AG09319 (cell line): Measurements from ENCODE around the gene DMP1.

Experiments used
- DNase-seq: peaks from one replicate; pipeline ENCODE4 v3.0.0-alpha.2; 2010; ENCODE audit warnings: low read depth; ENCODE audit errors: extremely low read depth
- CTCF ChIP-seq: IDR thresholded peaks from 2 replicates; pipeline ENCODE4 v1.5.1; 2011; ENCODE audit warnings: low read depth, mild to moderate bottlenecking, inconsistent platforms, low read length, moderate library complexity

The DMP1 gene

GRCh38 chr4:87649980-87650379 is at the start of gene DMP1:
TSS of gene DMP1 (plus strand) at chr4:87650280. CDS start at chr4:87656493, 6,213 bp downstream.
- DNase-seq = no peak
- no peak for TF ChIP-seq CTCF

- no peak for TF ChIP-seq CTCF
- DNase-seq = no peak
Observed at GRCh38 chr4:87601361-87601760, 48.7 kb upstream of the DMP1 start.

- no peak for TF ChIP-seq CTCF
- DNase-seq = no peak
Observed at GRCh38 chr4:87608229-87608628, 41.9 kb upstream of the DMP1 start, which contains the start of gene DSPP. TSS of gene DSPP (plus strand) at chr4:87608529. CDS start at chr4:87610909, 2,380 bp downstream.

GRCh38 chr4:87614292-87614890 is 35.7 kb upstream of the DMP1 start:
- DNase-seq = no peak
- TF ChIP-seq CTCF = no peak

GRCh38 chr4:87616268-87616667 is 33.8 kb upstream of the DMP1 start:
- DNase-seq = no peak
- TF ChIP-seq CTCF = no peak

GRCh38 chr4:87620086-87620485 is 30.0 kb upstream of the DMP1 start:
- TF ChIP-seq CTCF = no peak

GRCh38 chr4:87620491-87620890 is 29.6 kb upstream of the DMP1 start:
- no peak for TF ChIP-seq CTCF
- no peak for DNase-seq

More at GRCh38 chr4:87620086-87620485, 30.0 kb upstream of the DMP1 start:
- no peak for DNase-seq
